HepG2 (cell line): ENCODE results near the gene DNAJA2. TPM values are rescaled to one million over a fixed set of nuclear protein-coding genes. Genes with fewer than 3 reads are reported as not detected.

ENCODE experiments used
- AGO2 ChIP-seq: fragments of 200-400 bp; formaldehyde crosslinking; optimal IDR thresholded peaks from 2 replicates; pipeline ENCODE3; 2017; ENCODE audit warnings: mild to moderate bottlenecking, low read depth, low read length, moderate library complexity
- CBX2 ChIP-seq, 2 experiments: fragments of 200-600 bp in 1 of 2; sonication (generic); formaldehyde crosslinking in 1 of 2; IDR thresholded peaks; 2 replicates each; pipeline versions ENCODE4 v1.7.0 to v1.8.1; 2018 to 2022; ENCODE audit warnings: low read depth in 2 of 2, low read length in 1 of 2, mild to moderate bottlenecking in 1 of 2, missing genetic modification reagents in 1 of 2
- ELF3 ChIP-seq: IDR thresholded peaks from 2 replicates; pipeline ENCODE4 v1.6.1; 2016; ENCODE audit warnings: missing genetic modification reagents, missing compliant biosample characterization
- GABPA ChIP-seq, 2 experiments: IDR thresholded peaks; 2 replicates each; pipeline ENCODE4 v1.6.1; 2011 to 2016; ENCODE audit warnings: low read depth in 2 of 2, low read length in 1 of 2, missing biosample characterization in 1 of 2, missing genetic modification characterization in 1 of 2
- HDAC2 ChIP-seq: sonication (generic); formaldehyde crosslinking; IDR thresholded peaks from 2 replicates; pipeline ENCODE4 v1.4.0; 2020; ENCODE audit warnings: missing genetic modification reagents
- HMG20B ChIP-seq: conservative IDR thresholded peaks from 2 replicates; pipeline ENCODE4 v1.6.1; 2016; ENCODE audit warnings: missing genetic modification reagents, missing compliant biosample characterization
- IKZF4 ChIP-seq: sonication (generic); formaldehyde crosslinking; IDR thresholded peaks from 2 replicates; pipeline ENCODE4 v1.5.1; 2020; ENCODE audit warnings: borderline replicate concordance, mild to moderate bottlenecking, low read depth, missing genetic modification reagents; ENCODE audit errors: not compliant biosample characterization
- RARG ChIP-seq: sonication (generic); formaldehyde crosslinking; IDR thresholded peaks from 2 replicates; pipeline ENCODE4 v1.4.0; 2020; ENCODE audit warnings: low read depth, mild to moderate bottlenecking, missing genetic modification reagents
- RERE ChIP-seq: IDR thresholded peaks from 2 replicates; pipeline ENCODE4 v1.6.1; 2016; ENCODE audit warnings: low read depth, missing genetic modification reagents, missing compliant biosample characterization
- SAP130 ChIP-seq: IDR thresholded peaks from 2 replicates; pipeline ENCODE4 v1.6.1; 2016; ENCODE audit warnings: low read depth
- TCF7L2 ChIP-seq: IDR thresholded peaks from 2 replicates; pipeline ENCODE4 v1.6.1; 2011; ENCODE audit warnings: mild to moderate bottlenecking, low read depth, low read length, moderate library complexity
- USF2 ChIP-seq, 2 experiments: sonication (generic) in 1 of 2; formaldehyde crosslinking in 1 of 2; IDR thresholded peaks; 2 replicates each; pipeline versions ENCODE4 v1.5.1 to v1.6.1; 2011 to 2020; ENCODE audit warnings: borderline replicate concordance in 1 of 2, low read depth in 1 of 2, low read length in 1 of 2, mild to moderate bottlenecking in 1 of 2, missing genetic modification reagents in 1 of 2, moderate library complexity in 1 of 2
- XBP1 ChIP-seq: sonication (generic); formaldehyde crosslinking; IDR thresholded peaks from 2 replicates; pipeline ENCODE4 v1.5.0; 2020; ENCODE audit warnings: missing genetic modification reagents
- ZBTB7B ChIP-seq: sonication (generic); formaldehyde crosslinking; IDR thresholded peaks from 2 replicates; pipeline ENCODE4 v1.4.0; 2020; ENCODE audit warnings: missing genetic modification reagents
- ZEB1 ChIP-seq: IDR thresholded peaks from 2 replicates; pipeline ENCODE4 v1.6.1; 2012; ENCODE audit warnings: mild to moderate bottlenecking, low read depth, inconsistent platforms; ENCODE audit not compliant: insufficient replicate concordance
- ZNF780A ChIP-seq: sonication (generic); formaldehyde crosslinking; IDR thresholded peaks from 2 replicates; pipeline ENCODE4 v1.8.0; 2022; ENCODE audit warnings: mild to moderate bottlenecking, missing genetic modification reagents, moderate library complexity
- polyA plus RNA-seq, 8 experiments: library from polyadenylated mRNA; depleted of rRNA in 3 of 8; stranded (reverse) in 7 of 8; unstranded in 1 of 8; fragments of >200 nt; fragmentation: Illumina TruSeq in 4 of 8; extraction: Trizol in 4 of 8; gene quantifications; 2 replicates each; pipeline versions ENCODE4 v1.2.1 to v1.2.3, GENCODE V29; 2011 to 2016; ENCODE audit warnings: low read depth in 4 of 8, missing spikeins in 1 of 8, mixed read lengths in 1 of 8; ENCODE audit not compliant: insufficient read depth in 1 of 8
- total RNA-seq, 5 experiments: library from RNA; depleted of rRNA; stranded (reverse); fragments of >200 nt; fragmentation: Illumina TruSeq; extraction: Trizol; gene quantifications; 2 replicates each; pipeline ENCODE4 v1.2.3, GENCODE V29; 2016; ENCODE audit warnings: low read depth in 1 of 5
- TF ChIP-seq, protein P1 (sequence below), 2 experiments: fragments of 450-650 bp in 1 of 2; sonication (generic) in 1 of 2; formaldehyde crosslinking; IDR thresholded peaks; 2 replicates each; pipeline versions ENCODE4 v1.5.0 to v1.8.0; 2020 to 2022; ENCODE audit warnings: mild to moderate bottlenecking in 1 of 2, missing genetic modification reagents in 1 of 2
- TF ChIP-seq, protein P2 (sequence below): IDR thresholded peaks from 2 replicates; pipeline ENCODE4 v1.6.1; 2016; ENCODE audit warnings: missing genetic modification reagents, missing compliant biosample characterization
- TF ChIP-seq, protein P3 (sequence below): sonication (generic); formaldehyde crosslinking; IDR thresholded peaks from 2 replicates; pipeline ENCODE4 v1.8.1; 2023; ENCODE audit warnings: missing genetic modification reagents, inconsistent platforms, borderline replicate concordance

DNAJA2 gene
- total and polyA plus RNA-seq, 2 of the 13 experiments (the other 11 are each of a cell fraction or from before 2014, with no cell fraction given), result 25.4 to 176 TPM

DNA sequence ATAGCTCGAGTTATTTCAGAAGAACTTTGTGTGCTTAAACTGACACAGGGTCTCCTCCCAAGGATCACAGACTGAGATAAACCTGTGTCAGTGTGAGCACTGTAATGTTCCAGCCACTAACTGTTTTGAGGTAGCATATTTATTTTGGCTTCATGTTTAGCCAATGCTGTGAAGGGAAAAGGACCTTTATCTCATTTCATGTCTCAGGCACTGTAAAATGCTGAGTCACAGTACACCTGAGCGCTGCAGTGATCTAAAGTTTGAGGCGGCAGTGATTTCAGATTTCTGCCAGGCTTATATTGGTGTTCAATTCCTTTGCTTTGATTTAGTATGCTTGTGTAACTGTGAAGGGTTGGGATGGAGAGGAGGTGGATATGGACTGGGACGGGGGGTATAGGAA, 3.1 kb upstream of the DNAJA2 start (continued):
- TF ChIP-seq, protein P1, sequence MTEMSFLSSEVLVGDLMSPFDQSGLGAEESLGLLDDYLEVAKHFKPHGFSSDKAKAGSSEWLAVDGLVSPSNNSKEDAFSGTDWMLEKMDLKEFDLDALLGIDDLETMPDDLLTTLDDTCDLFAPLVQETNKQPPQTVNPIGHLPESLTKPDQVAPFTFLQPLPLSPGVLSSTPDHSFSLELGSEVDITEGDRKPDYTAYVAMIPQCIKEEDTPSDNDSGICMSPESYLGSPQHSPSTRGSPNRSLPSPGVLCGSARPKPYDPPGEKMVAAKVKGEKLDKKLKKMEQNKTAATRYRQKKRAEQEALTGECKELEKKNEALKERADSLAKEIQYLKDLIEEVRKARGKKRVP (CRISPR knock-in tag; IDR thresholded peaks at IDR 0.05), result no peak
- no peak for TF ChIP-seq CBX2 (IDR thresholded peaks at IDR 0.05; ENCODE audit: low read depth, low read length)
- no peak for TF ChIP-seq CBX2 (CRISPR knock-in tag; IDR thresholded peaks at IDR 0.05; ENCODE audit: low read depth)
- TF ChIP-seq ZEB1, result peak; percentile 71
- TF ChIP-seq, protein P2, sequence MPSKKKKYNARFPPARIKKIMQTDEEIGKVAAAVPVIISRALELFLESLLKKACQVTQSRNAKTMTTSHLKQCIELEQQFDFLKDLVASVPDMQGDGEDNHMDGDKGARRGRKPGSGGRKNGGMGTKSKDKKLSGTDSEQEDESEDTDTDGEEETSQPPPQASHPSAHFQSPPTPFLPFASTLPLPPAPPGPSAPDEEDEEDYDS (CRISPR knock-in tag), result no peak
- TF ChIP-seq, protein P3, sequence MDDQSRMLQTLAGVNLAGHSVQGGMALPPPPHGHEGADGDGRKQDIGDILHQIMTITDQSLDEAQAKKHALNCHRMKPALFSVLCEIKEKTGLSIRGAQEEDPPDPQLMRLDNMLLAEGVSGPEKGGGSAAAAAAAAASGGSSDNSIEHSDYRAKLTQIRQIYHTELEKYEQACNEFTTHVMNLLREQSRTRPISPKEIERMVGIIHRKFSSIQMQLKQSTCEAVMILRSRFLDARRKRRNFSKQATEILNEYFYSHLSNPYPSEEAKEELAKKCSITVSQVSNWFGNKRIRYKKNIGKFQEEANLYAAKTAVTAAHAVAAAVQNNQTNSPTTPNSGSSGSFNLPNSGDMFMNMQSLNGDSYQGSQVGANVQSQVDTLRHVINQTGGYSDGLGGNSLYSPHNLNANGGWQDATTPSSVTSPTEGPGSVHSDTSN, result no peak
- TF ChIP-seq HMG20B (CRISPR knock-in tag), result peak; percentile 75; the same call in 1 of the 2 replicates
- no peak for TF ChIP-seq RERE (CRISPR knock-in tag)
- TF ChIP-seq AGO2, result no peak
- TF ChIP-seq SAP130 (CRISPR knock-in tag), result peak; percentile 33; the same call in 1 of the 2 replicates
- TF ChIP-seq GABPA (IDR thresholded peaks at IDR 0.05; ENCODE audit: low read depth, low read length), result no peak
- TF ChIP-seq GABPA (CRISPR knock-in tag; IDR thresholded peaks at IDR 0.05; ENCODE audit: low read depth), result 0 out of 2 replicates have a peak, but pooled peaks have one; percentile 8
- TF ChIP-seq IKZF4 (CRISPR knock-in tag), result no peak
- no peak for TF ChIP-seq XBP1 (CRISPR knock-in tag)
- TF ChIP-seq ELF3, result 0 out of 2 replicates have a peak, but pooled peaks have one; percentile 11
- TF ChIP-seq ZNF780A, result no peak
- TF ChIP-seq RARG, result no peak
- TF ChIP-seq HDAC2 (CRISPR knock-in tag), result peak; percentile 33; the same call in 1 of the 2 replicates
- no peak for TF ChIP-seq ZBTB7B
- TF ChIP-seq USF2 (IDR thresholded peaks at IDR 0.05; ENCODE audit: low read depth, low read length), result no peak
- no peak for TF ChIP-seq USF2 (CRISPR knock-in tag; IDR thresholded peaks at IDR 0.05; ENCODE audit: borderline replicate concordance)
- TF ChIP-seq TCF7L2, result no peak
